ENCODE data around the gene NPY5R.

GRCh38 chr4:163367651-163368050, 24.0 kb downstream of the NPY5R start:
- TF ChIP-seq CTCF (IDR thresholded peaks at IDR 0.05; ENCODE audit: low read depth, low read length, poor library complexity, severe bottlenecking), result no peak
- no peak for TF ChIP-seq EZH2phosphoT487 (IDR thresholded peaks at IDR 0.05; ENCODE audit: borderline replicate concordance, low read length)
